Loucy (cell line): ENCODE data around the gene THBD.

Experiments used
- H2AFZ ChIP-seq: fragments of 200-600 bp; sonication (generic); 2 replicates; pipeline ENCODE4 v1.6.0; 2016; ENCODE audit warnings: antibody characterized with exemption, mild to moderate bottlenecking, low read length, moderate library complexity
- H3F3A ChIP-seq: fragments of 200-600 bp; 2 replicates; pipeline ENCODE4 v1.6.0; 2016; ENCODE audit warnings: antibody characterized with exemption, low read depth, mild to moderate bottlenecking
- H3K27me3 ChIP-seq: fragments of 200-600 bp; sonication (generic); 2 replicates; pipeline ENCODE4 v1.6.1; 2014; ENCODE audit warnings: low read length, mild to moderate bottlenecking; ENCODE audit not compliant: insufficient read depth, poor library complexity, severe bottlenecking
- H3K36me3 ChIP-seq: fragments of 200-600 bp; sonication (generic); 2 replicates; pipeline ENCODE4 v1.6.1; 2016; ENCODE audit warnings: low read length; ENCODE audit not compliant: insufficient read depth
- H3K4me1 ChIP-seq: fragments of 200-600 bp; sonication (generic); 2 replicates; pipeline ENCODE4 v1.5.1; 2014; ENCODE audit warnings: low read length, mild to moderate bottlenecking; ENCODE audit not compliant: insufficient read depth, poor library complexity, severe bottlenecking
- H3K4me2 ChIP-seq: fragments of 200-600 bp; sonication (generic); 2 replicates; pipeline ENCODE4 v1.6.0; 2014; ENCODE audit warnings: antibody characterized with exemption, low read length, low read depth, mild to moderate bottlenecking; ENCODE audit not compliant: poor library complexity, severe bottlenecking
- H3K4me3 ChIP-seq: fragments of 200-600 bp; sonication (generic); 2 replicates; pipeline ENCODE4 v1.5.1; 2014; ENCODE audit warnings: low read length, mild to moderate bottlenecking, mixed read lengths; ENCODE audit not compliant: poor library complexity, severe bottlenecking
- H3K79me2 ChIP-seq: fragments of 200-600 bp; sonication (generic); 2 replicates; pipeline ENCODE4 v1.6.1; 2014; ENCODE audit warnings: low read length; ENCODE audit not compliant: insufficient read depth
- H3K9ac ChIP-seq: fragments of 200-600 bp; sonication (generic); 2 replicates; pipeline ENCODE4 v1.6.0; 2014; ENCODE audit warnings: mild to moderate bottlenecking, low read depth, low read length, moderate library complexity; ENCODE audit not compliant: poor library complexity, severe bottlenecking
- H3K9me2 ChIP-seq: fragments of 200-600 bp; sonication (generic); replicated peaks from 2 replicates; pipeline ENCODE4 v1.6.1; 2016; ENCODE audit warnings: low read depth, low read length, mixed read lengths
- H3K9me3 ChIP-seq: fragments of 200-600 bp; sonication (generic); 2 replicates; pipeline ENCODE4 v1.6.1; 2014; ENCODE audit warnings: mild to moderate bottlenecking, antibody characterized with exemption, low read length, low read depth; ENCODE audit not compliant: insufficient read depth
- H4K20me1 ChIP-seq: fragments of 200-600 bp; sonication (generic); 2 replicates; pipeline ENCODE4 v1.6.0; 2014; ENCODE audit warnings: antibody characterized with exemption, low read length, mild to moderate bottlenecking; ENCODE audit not compliant: insufficient read depth, poor library complexity, severe bottlenecking
- CTCF ChIP-seq: fragments of 200-600 bp; sonication (generic); conservative IDR thresholded peaks from 2 replicates; pipeline ENCODE4 v1.5.1; 2014; ENCODE audit warnings: mild to moderate bottlenecking, antibody characterized with exemption, low read length
- EZH2phosphoT487 ChIP-seq: fragments of 200-600 bp; IDR thresholded peaks from 2 replicates; pipeline ENCODE4 v1.6.1; 2018; ENCODE audit warnings: antibody characterized with exemption, mild to moderate bottlenecking, moderate library complexity, borderline replicate concordance

THBD gene

GRCh38 chr20:23022849-23023248, 26.6 kb downstream of the THBD start:
- Histone ChIP-seq H3K9me2 (no peaks in the 10 kb centered on the region), H3K4me2 (no peak overlapping the region), H3K9me3 (no peaks in the 10 kb centered on the region), H3K27me3 (no peaks in the 10 kb centered on the region), H2AFZ (no peak overlapping the region), H3K9ac (no peak overlapping the region), H4K20me1 (no peaks in the 10 kb centered on the region), H3K4me1 (no peaks in the 10 kb centered on the region), H3K79me2 (no peaks in the 10 kb centered on the region), H3F3A (no peaks in the 10 kb centered on the region), H3K36me3 (no peaks in the 10 kb centered on the region), H3K4me3 (no peak overlapping the region)
- TF ChIP-seq EZH2phosphoT487 (no peak), CTCF (no peak)

GRCh38 chr20:23021951-23022350, 27.5 kb downstream of the THBD start:
- TF ChIP-seq EZH2phosphoT487, result no peak
- TF ChIP-seq CTCF, result no peak
- Histone ChIP-seq H3K4me2 (no peak overlapping the region), H3K4me3 (no peak overlapping the region), H3K27me3 (no peaks in the 10 kb centered on the region), H3K9me2 (no peaks in the 10 kb centered on the region), H3K9ac (no peak overlapping the region), H3K36me3 (no peaks in the 10 kb centered on the region), H2AFZ (no peak overlapping the region), H3K4me1 (no peaks in the 10 kb centered on the region), H3K9me3 (no peaks in the 10 kb centered on the region), H3F3A (no peaks in the 10 kb centered on the region), H3K79me2 (no peaks in the 10 kb centered on the region), H4K20me1 (no peaks in the 10 kb centered on the region)

- Histone ChIP-seq H3K9me3 (no peaks in the 10 kb centered on the region), H3K79me2 (no peaks in the 10 kb centered on the region), H3K9me2 (no peaks in the 10 kb centered on the region), H4K20me1 (no peaks in the 10 kb centered on the region), H3K9ac (no peak overlapping the region), H3K4me2 (no peak overlapping the region), H3F3A (no peaks in the 10 kb centered on the region), H3K27me3 (no peaks in the 10 kb centered on the region), H2AFZ (no peak overlapping the region), H3K4me1 (no peaks in the 10 kb centered on the region), H3K36me3 (no peaks in the 10 kb centered on the region), H3K4me3 (no peak overlapping the region)
- TF ChIP-seq CTCF (no peak), EZH2phosphoT487 (no peak)
Observed at GRCh38 chr20:23021541-23021940, 27.9 kb downstream of the THBD start.
